Cardiac muscle cell (in vitro differentiated cells and primary cell): ENCODE data around the gene MTIF2. TPM values are rescaled to one million over a fixed set of nuclear protein-coding genes. Genes with fewer than 3 reads are reported as not detected.
"Not testable (repeated sequence)": the region's sequence is repeated elsewhere in the genome, so short reads cannot be mapped to it uniquely, and the experiment has no call there.

Experiments used
- DNase-seq, 2 donors: peaks; one replicate each; pipeline versions ENCODE4 v3.0.0 to v3.0.0-alpha.2; 2010 to 2017; ENCODE audit warnings: low read depth in 1 of 2, low spot score in 1 of 2
- H3K27ac ChIP-seq: fragments of 200-600 bp; sonication (generic); 2 replicates; pipeline ENCODE4 v1.5.1; 2016
- H3K27me3 ChIP-seq: fragments of 200-600 bp; sonication (generic); 2 replicates; pipeline ENCODE4 v1.6.0; 2016; ENCODE audit warnings: control low read depth
- H3K36me3 ChIP-seq: fragments of 200-600 bp; sonication (generic); 2 replicates; pipeline ENCODE4 v1.5.1; 2016; ENCODE audit warnings: control low read depth
- H3K4me1 ChIP-seq: fragments of 200-600 bp; sonication (generic); 2 replicates; pipeline ENCODE4 v1.8.1; 2017; ENCODE audit warnings: low read depth, mild to moderate bottlenecking, mixed run types
- H3K4me3 ChIP-seq: fragments of 200-600 bp; sonication (generic); 2 replicates; pipeline ENCODE4 v1.5.1; 2016; ENCODE audit warnings: mild to moderate bottlenecking
- H3K9me3 ChIP-seq: fragments of 200-600 bp; sonication (generic); 2 replicates; pipeline ENCODE4 v1.5.1; 2017; ENCODE audit warnings: low read depth, mild to moderate bottlenecking, control low read depth
- polyA plus RNA-seq: library from polyadenylated mRNA; unstranded; fragments of >200 nt; fragmentation: Nextera tagmentation; extraction: Ambion mirVana; gene quantifications from 2 replicates; pipeline ENCODE4 v1.2.1, GENCODE V29; 2016
- total RNA-seq: library from RNA; depleted of rRNA; stranded (reverse); fragments of >200 nt; gene quantifications from 2 replicates; pipeline ENCODE4 v1.2.3, GENCODE V29; 2016
- TF ChIP-seq, protein P1 (sequence below): IDR thresholded peaks from 2 replicates; pipeline ENCODE4 v1.5.1; 2012; ENCODE audit warnings: low read depth, mild to moderate bottlenecking, low read length

The MTIF2 gene
- total and polyA plus RNA-seq, 2 experiments from 2014 or later: 15.4 to 25.6 TPM

DNA sequence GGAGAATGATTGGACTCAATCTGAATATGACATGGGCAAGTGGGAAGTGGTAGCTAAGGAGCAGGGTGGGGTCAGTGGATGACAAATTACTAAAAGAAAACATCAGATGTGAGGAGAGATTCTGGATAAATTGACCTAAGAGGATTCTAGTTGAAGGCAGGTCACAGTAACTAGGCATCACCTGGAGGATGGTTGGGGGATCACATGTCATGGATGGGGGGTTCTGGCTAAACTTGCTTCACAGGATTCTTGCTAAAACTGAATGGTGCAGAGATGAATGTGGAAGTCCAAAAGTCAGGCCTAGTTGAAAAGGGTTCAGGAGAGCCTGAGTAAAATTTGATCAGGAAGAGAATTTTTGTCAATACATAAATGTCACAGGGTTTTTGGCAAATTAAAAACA, 55.2 kb downstream of the MTIF2 start:
- Histone ChIP-seq H3K27ac (no peak overlapping the region), H3K4me1 (no peaks in the 10 kb centered on the region), H3K9me3 (no peaks in the 10 kb centered on the region), H3K27me3 (no peaks in the 10 kb centered on the region), H3K4me3 (no peak overlapping the region), H3K36me3 (no peaks in the 10 kb centered on the region)
- TF ChIP-seq, protein P1, sequence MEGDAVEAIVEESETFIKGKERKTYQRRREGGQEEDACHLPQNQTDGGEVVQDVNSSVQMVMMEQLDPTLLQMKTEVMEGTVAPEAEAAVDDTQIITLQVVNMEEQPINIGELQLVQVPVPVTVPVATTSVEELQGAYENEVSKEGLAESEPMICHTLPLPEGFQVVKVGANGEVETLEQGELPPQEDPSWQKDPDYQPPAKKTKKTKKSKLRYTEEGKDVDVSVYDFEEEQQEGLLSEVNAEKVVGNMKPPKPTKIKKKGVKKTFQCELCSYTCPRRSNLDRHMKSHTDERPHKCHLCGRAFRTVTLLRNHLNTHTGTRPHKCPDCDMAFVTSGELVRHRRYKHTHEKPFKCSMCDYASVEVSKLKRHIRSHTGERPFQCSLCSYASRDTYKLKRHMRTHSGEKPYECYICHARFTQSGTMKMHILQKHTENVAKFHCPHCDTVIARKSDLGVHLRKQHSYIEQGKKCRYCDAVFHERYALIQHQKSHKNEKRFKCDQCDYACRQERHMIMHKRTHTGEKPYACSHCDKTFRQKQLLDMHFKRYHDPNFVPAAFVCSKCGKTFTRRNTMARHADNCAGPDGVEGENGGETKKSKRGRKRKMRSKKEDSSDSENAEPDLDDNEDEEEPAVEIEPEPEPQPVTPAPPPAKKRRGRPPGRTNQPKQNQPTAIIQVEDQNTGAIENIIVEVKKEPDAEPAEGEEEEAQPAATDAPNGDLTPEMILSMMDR: no peak
- no peak for DNase-seq

DNA sequence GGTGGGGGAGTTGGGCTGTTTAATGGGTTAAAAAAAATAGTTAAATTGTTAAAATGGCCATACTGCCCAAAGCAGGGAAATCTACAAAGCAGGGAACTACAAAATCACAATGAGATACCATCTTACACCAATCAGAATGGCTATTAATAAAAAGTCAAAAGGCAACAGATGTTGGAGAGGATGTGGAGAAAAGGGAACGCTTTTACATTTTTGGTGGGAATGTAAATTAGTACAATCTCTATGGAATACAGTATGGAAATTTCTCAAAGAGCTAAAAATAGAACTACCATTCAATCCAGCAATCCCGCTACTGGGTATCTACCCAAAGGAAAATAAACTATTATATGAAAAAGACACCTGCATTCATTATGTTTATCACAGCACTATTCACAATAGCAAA, 64.1 kb downstream of the MTIF2 start:
- Histone ChIP-seq H3K4me3 (no peak overlapping the region), H3K9me3 (no peaks in the 10 kb centered on the region), H3K27me3 (no peaks in the 10 kb centered on the region), H3K27ac (no peak overlapping the region), H3K36me3 (no peaks in the 10 kb centered on the region), H3K4me1 (no peaks in the 10 kb centered on the region)
- DNase-seq: no peak
- TF ChIP-seq, protein P1: no peak

DNA sequence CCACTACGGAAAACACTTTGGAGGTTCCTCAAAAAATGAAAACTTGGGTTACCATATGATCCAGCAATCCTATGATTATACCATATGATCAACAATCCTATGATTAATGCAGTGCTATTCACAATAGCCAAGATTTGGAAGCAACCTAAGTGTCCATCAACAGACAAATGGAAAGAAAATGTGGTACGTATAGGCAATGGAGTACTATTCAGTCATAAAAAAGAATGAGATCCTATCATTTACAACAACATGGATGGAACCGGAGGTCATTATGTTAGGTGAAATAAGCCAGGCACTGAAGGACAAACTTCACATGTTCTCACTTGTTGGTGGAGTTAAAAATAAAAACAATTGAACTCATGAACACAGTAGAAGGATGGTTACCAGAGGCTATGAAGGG, 64.5 kb downstream of the MTIF2 start:
- no peak overlapping the region for H3K4me3 ChIP-seq
- H3K27me3 ChIP-seq: no peaks in the 10 kb centered on the region
- H3K27ac ChIP-seq: no peak overlapping the region
- H3K4me1 ChIP-seq: no peaks in the 10 kb centered on the region
- DNase-seq: no peak
- TF ChIP-seq, protein P1: no peak
- H3K36me3 ChIP-seq: no peaks in the 10 kb centered on the region
- H3K9me3 ChIP-seq: no peaks in the 10 kb centered on the region

DNA sequence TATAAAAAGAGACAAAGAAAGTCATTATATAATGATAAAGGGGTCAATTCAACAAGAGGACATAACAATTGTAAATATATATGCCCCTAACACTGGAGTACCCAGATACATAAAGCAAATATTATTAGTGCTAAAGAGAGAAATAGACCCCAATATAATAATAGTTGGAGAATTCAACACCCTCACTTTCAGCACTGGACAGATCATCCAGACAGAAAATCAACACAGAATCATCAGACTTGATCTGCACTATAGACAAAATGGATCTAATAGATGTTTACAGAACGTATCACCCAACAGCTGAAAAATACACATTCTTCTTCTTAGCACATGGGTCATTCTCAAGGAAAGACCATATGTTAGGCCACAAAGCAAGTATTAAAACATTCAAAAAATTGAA, 68.6 kb downstream of the MTIF2 start:
- H3K9me3 ChIP-seq: no peaks in the 10 kb centered on the region
- H3K36me3 ChIP-seq: no peaks in the 10 kb centered on the region
- H3K27me3 ChIP-seq: no peaks in the 10 kb centered on the region
- H3K4me3 ChIP-seq: no peak overlapping the region
- no peaks in the 10 kb centered on the region for H3K4me1 ChIP-seq
- H3K27ac ChIP-seq: no peak overlapping the region
- DNase-seq: no peak
- TF ChIP-seq, protein P1: no peak

DNA sequence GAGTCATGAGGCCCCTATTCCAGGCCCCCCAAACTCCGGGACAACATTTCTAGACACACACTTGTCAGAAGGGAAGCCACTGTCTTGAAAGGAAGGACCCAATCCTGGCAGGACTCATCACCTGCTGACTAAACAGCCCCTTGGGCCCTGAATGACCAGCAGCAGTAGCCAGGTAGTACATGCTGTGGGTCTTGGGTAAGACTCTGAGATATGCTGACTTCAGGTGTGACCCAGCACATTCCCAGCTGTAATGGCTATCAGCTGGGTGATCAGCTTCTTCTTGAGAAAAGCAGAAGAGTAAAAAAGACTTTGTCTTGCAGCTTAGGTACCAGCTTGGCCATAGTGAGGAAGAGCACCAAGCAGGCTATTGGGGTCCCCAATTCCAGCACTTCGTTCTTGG, 72.5 kb downstream of the MTIF2 start:
- Histone ChIP-seq H3K27ac (no peak overlapping the region), H3K27me3 (no peaks in the 10 kb centered on the region), H3K36me3 (no peaks in the 10 kb centered on the region), H3K4me1 (no peaks in the 10 kb centered on the region), H3K9me3 (no peaks in the 10 kb centered on the region), H3K4me3 (no peak overlapping the region)
- DNase-seq: no peak
- TF ChIP-seq, protein P1: no peak

DNA sequence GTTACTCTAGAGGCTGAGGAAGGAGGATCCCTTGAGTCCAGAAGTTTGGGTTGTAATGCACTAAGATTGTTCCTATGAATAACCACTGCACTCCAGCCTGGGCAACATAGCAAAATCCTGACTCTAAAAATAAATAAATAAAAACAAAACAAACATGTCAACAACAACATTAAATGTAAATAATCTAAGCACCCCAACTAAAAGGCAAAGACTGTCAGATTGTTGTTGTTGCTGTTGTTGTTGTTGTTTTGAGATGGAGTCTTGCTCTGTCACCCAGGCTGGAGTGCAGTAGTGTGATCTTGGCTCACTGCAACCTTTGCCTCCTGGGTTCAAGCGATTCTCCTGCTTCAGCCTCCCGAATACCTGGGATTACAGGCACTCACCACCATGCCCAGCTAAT, 77.1 kb downstream of the MTIF2 start:
- not testable (repeated sequence) for H3K4me3 ChIP-seq, H3K27ac ChIP-seq, H3K9me3 ChIP-seq, DNase-seq, H3K36me3 ChIP-seq, H3K4me1 ChIP-seq, H3K27me3 ChIP-seq

DNA sequence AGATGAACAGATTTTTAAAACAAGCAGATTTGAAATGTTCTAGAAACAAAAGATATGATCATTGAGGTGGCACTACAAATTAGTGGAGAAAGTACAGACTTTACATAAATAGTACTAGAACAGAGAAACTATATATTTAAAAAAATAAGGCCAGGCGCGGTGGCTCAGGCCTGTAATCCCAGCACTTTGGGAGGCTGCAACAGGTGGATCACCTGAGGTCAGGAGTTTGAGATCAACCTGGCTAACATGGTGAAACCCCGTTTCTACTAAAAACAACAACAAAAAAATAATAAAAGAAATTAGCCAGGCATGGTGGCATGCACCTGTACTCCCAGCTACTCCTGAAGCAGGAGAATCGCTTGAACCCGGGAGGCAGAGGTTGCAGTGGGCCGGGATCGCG, 82.2 kb downstream of the MTIF2 start:
- H3K27me3 ChIP-seq, DNase-seq, H3K4me3 ChIP-seq, H3K27ac ChIP-seq, H3K36me3 ChIP-seq, H3K9me3 ChIP-seq, H3K4me1 ChIP-seq: not testable (repeated sequence)
